HG03103 (cell line): Measurements from ENCODE around the gene SPATS2L.

Source experiments
- ATAC-seq: cut with Tn5 transposase; IDR thresholded peaks from one replicate; pipeline ENCODE4 v1.9.1; 2021; ENCODE audit warnings: low read depth; ENCODE audit not compliant: unreplicated experiment

Gene SPATS2L

GRCh38 chr2:200405599-200406298 lies 99.3 kb downstream of the SPATS2L start:
- ATAC-seq, result no peak

- ATAC-seq, result no peak
Measured at GRCh38 chr2:200406379-200406778, 99.9 kb downstream of the SPATS2L start.

- no peak for ATAC-seq
Measured at GRCh38 chr2:200408428-200409316, 102.2 kb downstream of the SPATS2L start.

GRCh38 chr2:200411831-200412230 lies 105.3 kb downstream of the SPATS2L start:
- no peak for ATAC-seq

GRCh38 chr2:200414367-200414766 lies 107.9 kb downstream of the SPATS2L start:
- no peak for ATAC-seq

GRCh38 chr2:200415455-200415854 lies 109.0 kb downstream of the SPATS2L start:
- ATAC-seq, result no peak

- no peak for ATAC-seq
Measured at GRCh38 chr2:200416878-200417277, 110.4 kb downstream of the SPATS2L start.

- ATAC-seq, result no peak
Measured at GRCh38 chr2:200417366-200417765, 110.9 kb downstream of the SPATS2L start.

- ATAC-seq, result no peak
Measured at GRCh38 chr2:200418399-200418798, 111.9 kb downstream of the SPATS2L start.

- no peak for ATAC-seq
Measured at GRCh38 chr2:200419325-200419724, 112.8 kb downstream of the SPATS2L start.

- no peak for ATAC-seq
Measured at GRCh38 chr2:200421270-200421669, 114.8 kb downstream of the SPATS2L start.

- ATAC-seq, result no peak
Measured at GRCh38 chr2:200422071-200422470, 115.6 kb downstream of the SPATS2L start.

GRCh38 chr2:200422532-200423261 lies 116.2 kb downstream of the SPATS2L start:
- no peak for ATAC-seq

- ATAC-seq, result no peak
Measured at GRCh38 chr2:200423541-200423940, 117.0 kb downstream of the SPATS2L start.

- no peak for ATAC-seq
Measured at GRCh38 chr2:200425026-200425821, 118.7 kb downstream of the SPATS2L start.

GRCh38 chr2:200426754-200427153 lies 120.3 kb downstream of the SPATS2L start:
- ATAC-seq, result no peak

- ATAC-seq, result peak; percentile 45
Measured at GRCh38 chr2:200428961-200429665, 122.6 kb downstream of the SPATS2L start.

- ATAC-seq, result no peak
Measured at GRCh38 chr2:200430017-200430416, 123.5 kb downstream of the SPATS2L start.

GRCh38 chr2:200431996-200432705 lies 125.7 kb downstream of the SPATS2L start:
- no peak for ATAC-seq
